ENCODE data around the gene DDR1.

DDR1 gene

DNA sequence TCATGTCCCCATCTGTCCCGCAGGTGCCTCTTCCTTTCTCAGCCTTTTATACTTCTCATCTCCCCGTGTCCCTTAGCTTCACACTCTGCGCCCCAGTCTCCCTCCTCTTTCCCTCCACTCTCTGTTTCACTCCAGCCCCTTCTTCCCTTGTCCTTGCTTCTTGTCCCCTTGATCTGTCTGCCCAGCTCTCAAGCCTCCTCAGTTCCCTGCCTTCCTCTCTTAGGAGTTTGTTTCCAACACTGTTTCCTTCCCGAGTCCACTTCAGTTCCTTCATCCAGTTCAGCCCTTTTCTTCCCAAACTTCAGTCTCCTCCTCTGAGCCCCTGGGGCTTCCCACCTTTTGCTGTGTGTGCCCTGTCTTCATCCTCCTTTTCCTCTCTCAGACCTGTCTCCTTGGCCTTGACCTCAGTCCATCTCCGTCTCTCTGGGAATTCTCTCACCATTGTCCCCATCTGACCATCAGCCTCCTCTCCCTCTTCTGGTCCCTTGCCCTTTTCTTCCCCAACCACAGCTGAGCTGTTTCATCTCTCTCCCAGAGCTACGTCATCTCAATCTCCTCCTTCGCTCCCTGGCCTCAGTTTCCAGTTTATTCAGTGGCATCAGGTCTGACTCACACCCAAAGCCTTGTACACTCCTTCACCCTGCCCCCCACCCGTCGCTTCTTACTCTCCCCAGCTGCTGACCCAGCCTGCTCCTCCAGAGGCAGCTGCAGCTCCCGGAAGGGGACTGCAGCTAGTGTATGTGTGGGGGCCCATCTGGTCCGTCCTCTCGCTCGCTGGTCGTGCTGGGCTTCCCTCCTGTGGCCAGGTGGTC, 2.7 kb upstream of the DDR1 start:
- DNase-seq = no peak

DNA sequence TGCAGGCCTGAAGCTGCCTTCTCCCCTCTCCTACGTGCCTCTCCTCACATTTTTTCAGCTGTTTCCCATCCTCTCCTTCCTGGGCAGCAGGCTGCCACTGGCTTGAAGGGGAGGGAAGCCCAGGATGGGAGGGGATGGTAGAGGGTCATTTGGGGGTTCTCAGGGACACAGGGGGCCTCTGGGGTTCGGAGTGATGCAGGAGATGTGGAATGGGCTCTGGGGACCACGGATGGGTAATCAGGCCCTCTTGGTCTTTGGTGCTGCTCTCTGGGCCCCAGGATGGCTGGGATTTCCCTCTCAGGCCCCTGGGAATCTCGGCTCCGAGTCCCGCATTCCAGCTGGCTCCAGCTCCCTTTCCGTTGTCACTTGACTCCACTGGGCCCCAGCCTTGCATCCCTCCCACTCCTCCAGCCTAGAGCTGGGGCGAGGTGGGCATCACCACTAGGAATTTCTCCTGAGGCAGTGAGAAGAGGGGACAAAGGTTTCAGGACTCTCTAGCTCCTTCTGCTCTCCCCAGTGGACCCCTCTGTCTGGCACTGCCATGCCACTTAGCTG, 2.0 kb upstream of the DDR1 start:
- no peak for DNase-seq

DNA sequence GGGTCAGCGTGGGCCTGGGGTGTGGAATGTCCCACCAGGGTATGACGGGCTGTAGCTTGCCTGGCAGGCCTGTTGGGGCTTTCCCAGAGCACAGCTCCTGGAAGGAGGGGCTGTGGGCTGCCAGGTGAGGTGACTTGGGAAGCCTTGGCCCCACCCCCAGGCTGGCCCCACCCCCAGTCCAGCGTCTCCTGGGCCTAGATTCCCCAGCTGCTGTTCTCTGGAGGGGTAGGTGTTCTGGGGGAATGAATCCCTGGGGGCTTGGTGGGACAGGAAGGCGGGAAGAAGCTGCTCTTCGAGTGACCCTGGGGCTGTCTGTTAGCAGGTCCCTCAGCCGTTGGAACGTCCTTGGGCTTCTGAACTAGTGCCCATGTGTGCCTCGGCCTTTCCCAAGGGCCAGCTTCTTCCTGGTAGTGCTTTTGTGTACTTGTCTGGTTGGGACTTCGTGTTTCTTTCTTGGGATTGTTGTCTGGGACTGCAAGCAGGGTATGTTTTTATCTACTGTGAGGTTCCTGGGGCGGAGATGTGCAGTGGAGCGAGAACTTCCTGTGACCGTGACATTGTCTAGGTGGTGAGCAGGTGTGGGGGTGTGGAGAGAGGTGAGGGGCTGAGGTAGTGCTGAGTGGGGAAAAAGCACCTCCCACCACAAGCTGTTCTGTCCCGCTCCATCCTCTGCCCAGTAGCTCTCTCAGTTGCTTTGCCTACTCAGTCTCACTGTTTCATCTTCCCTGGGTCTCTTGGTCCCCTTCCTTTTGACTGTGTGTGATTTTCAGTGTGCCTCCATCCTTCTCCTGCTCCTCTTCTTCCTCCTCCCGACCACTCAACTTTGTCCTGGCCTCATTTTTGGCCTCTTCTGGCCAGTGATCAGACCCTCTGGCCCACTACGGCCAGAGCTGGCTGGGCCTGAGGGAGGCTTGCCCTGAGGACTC, 1.3 kb upstream of the DDR1 start:
- no peak for DNase-seq

- peak; percentile 13 to 25 for DNase-seq
Observed at GRCh38 chr6:30884521-30885480, 482 bp downstream of the DDR1 start.

DNA sequence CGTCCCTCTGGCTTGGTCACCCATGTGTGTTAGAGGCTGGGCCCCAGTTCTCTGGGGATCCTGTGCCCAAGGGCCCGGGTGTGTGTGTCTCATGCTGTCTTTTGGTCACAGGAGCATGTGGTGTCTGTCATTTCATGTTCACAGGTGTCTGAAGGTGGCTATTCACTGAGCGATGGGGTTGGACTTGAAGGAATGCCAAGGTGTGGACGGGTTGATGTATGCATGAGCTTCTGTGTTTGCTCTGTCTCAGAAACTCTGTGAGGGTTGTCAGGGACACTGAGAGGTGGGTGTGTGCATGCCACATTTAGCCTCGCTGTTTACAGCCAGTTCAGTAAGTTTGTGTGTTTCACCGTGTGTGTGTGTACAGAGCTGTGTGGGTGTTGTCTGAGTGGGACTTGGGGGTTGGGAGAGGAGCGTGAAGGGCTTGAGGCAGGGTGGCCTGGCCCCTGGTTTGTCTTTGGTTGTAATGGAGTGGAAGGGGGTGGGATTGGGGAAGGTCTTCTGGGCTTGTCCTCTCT, 1.2 kb downstream of the DDR1 start:
- DNase-seq = no peak

DNA sequence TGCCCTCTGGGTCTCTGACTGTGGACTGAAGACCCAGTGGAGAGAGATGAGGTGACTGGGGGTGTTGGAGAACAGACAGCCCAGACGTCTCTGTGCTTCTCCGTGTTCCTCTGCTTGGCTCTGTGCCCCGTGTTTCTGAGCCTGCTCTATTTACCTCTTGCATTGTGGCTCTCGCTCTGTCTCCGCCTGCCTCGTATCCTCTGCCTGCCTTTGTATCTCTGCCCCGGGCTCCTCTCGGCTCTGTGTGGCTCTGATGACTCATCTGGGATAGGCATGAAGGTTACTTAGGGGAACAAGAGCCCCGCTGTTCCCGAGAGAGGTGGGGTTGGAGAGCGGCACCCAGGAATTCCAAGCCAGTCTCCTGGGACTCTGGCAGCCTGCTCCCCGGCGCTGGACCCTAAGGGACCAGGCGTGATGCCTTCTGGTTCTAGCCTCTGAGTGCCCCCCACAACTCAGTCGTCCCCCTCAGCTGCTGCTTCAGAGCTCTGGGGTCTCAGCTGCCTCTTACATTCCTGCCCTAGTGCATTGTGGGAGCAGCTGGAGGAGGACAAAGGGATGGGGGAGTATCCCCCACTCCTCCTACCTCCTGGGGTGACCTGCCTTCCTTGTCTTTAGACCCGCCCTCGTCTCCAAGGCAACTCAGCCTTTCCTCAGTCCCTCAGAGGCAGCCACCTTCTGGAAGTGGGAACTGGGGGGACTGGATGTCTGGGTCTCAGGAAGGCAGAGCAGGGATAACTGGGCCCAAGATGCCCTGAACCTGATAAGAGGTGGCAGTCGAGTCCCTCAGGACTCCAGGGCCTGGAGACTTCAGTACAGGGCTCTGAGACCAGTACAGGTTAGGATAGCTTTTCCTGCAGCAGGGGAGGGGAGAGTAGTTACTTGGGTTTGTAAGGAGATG, 1.9 kb downstream of the DDR1 start:
- DNase-seq = no peak

GRCh38 chr6:30886897-30887255, 2.6 kb downstream of the DDR1 start:
- DNase-seq = no peak

DNA sequence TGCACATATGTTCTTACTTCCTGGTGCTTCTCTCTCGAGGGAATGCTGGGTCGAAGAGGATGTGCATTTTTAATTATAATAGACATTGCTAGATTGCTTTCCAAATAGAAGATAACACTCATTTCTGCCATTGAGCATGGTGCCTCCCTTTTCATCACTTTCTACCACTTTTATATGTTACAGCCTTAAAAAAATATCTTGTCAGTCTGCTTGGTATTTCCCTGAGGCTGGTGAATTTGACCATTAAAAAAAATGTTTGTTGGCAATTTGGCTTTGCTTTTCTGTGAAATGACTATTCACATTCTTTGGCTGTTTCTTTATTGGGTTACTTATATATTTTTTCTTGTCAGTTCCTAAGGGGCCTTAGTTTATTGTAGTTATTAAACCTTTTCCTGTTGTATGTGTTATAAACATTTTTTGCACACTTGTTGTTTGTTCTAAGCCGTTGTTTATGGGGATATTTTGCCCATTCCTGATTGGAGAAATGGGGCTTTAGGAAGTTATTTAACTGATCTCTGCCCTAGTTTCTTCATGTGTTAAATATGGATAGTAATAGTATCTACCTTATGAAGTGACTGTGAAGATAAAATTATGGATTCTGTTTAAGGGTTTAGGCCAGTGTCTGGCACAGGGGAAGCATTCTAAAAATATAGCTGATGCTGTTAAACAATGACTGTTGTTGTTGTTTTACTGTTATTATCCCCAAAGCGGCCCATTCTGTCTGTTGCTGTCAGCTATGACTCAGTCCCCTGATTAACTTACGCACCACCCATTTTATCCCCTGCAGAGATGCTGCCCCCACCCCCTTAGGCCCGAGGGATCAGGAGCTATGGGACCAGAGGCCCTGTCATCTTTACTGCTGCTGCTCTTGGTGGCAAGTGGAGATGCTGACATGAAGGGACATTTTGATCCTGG, 3.8 kb downstream of the DDR1 start:
- DNase-seq = no peak

DNA sequence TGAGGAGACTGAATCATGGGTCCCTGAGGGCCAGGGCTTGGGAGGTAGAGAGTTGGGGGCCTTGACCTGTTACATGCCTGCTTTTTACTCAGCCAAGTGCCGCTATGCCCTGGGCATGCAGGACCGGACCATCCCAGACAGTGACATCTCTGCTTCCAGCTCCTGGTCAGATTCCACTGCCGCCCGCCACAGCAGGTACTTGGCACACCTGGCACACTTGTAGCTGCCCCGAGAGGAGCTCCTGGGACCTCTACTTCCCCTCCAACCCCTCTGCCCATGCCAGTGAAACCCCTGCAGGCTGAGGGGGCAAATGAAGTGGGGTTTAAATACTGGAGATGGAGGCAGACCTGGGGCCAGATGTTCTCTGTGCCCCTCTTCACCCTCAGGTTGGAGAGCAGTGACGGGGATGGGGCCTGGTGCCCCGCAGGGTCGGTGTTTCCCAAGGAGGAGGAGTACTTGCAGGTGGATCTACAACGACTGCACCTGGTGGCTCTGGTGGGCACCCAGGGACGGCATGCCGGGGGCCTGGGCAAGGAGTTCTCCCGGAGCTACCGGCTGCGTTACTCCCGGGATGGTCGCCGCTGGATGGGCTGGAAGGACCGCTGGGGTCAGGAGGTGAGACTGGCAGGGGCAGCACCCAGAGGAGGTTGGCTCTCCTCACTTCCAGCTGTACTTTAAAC, 4.6 kb downstream of the DDR1 start:
- DNase-seq = no peak

DNA sequence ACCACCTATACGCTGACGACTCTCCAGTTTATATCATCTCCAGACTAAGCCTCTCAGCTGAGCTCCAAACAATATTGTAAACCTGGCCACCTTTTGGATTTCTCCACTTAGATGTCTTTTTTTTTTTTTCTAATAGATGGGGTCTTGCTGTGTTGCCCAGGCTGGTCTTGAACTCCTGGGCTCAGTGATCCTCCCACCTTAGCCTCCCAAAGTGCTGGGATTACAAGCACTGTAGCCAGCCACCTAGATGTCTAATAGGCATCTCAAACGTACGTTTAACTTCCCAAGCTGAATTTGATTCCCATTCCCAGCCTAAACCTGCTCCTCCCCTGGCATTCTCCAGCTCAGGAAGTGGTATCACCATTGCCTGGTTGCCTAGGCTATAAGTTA, 5.2 kb downstream of the DDR1 start:
- DNase-seq = no peak

DNA sequence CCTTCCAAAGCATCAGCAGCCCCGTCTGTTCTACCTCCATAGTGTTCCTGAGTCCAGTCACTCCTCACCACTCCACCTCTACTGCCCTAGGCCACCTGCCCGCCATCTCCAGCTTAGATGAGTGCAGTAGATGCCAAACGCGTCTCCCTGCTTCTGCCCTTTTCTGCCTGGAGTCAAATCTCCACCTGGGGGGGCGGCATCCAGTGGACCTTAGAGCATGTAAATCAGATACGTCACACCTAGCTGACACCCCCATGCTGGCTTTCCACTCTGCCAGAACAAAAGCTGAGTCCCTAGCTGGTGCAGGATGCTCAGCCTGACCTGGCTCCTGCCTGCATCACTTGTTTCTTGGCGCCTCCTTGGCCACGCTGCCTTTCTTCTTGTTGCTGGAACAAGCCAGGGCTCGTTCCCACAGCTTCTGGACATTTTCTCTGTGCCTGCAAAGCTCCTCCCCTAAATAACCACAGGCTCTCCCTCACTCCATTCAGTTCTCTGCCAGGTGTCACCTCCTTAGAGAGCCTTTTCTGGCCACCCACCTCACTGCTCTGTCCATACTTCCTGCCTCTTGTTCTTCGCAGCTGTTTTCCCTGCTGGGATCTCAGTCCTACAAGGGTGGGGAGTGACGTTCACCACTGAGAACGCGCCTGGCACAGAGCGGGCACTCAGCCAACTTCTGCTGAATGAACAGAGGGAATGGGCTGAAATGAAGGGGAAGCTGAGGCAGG, 5.8 kb downstream of the DDR1 start:
- no peak for DNase-seq

DNA sequence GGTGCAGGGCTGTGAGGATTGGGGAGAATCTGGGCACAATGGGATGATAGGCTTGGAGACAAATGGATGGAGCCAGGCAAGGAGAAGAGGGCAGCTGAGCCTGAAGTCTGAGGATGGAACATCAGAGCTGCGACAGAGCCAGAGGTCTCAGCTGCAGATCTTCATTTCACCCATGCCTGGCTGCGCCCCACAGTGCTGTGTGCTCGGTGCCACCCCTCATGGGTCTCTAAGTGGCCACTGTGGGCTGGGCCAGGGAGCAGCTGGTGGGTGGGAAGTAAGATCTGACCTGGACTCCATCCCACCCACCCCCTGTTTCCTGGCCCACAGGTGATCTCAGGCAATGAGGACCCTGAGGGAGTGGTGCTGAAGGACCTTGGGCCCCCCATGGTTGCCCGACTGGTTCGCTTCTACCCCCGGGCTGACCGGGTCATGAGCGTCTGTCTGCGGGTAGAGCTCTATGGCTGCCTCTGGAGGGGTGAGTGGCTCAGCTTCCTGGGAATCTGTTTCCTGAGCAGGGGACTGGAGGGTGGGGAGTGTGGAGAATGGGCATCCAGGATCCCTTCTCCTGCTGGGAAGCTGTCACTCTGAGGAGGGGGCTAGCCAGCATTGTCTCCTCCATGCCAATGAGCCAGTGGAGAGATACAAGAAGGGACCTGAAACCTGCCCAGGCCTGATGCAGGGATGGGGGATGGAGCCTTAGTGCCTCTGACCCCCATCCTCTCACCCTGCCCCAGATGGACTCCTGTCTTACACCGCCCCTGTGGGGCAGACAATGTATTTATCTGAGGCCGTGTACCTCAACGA, 6.5 kb downstream of the DDR1 start:
- no peak for DNase-seq

GRCh38 chr6:30891450-30891723, 7.1 kb downstream of the DDR1 start:
- no peak for DNase-seq

DNA sequence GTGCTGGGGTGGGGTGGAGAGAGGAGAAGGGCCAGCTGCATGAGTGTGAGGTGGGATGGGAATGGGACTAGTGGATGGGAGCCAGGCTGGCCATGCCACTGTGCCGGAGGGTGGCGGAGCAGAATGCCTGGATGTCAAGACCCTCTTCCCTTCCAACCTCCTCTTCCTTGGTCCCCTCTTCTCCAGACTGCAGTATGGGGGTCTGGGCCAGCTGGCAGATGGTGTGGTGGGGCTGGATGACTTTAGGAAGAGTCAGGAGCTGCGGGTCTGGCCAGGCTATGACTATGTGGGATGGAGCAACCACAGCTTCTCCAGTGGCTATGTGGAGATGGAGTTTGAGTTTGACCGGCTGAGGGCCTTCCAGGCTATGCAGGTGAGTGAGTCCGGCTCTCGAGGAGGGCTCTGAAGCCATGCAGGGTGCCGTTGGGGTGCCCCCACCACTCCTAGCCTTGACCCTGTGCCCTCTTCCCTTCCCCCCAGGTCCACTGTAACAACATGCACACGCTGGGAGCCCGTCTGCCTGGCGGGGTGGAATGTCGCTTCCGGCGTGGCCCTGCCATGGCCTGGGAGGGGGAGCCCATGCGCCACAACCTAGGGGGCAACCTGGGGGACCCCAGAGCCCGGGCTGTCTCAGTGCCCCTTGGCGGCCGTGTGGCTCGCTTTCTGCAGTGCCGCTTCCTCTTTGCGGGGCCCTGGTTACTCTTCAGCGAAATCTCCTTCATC, 7.7 kb downstream of the DDR1 start:
- no peak for DNase-seq

DNA sequence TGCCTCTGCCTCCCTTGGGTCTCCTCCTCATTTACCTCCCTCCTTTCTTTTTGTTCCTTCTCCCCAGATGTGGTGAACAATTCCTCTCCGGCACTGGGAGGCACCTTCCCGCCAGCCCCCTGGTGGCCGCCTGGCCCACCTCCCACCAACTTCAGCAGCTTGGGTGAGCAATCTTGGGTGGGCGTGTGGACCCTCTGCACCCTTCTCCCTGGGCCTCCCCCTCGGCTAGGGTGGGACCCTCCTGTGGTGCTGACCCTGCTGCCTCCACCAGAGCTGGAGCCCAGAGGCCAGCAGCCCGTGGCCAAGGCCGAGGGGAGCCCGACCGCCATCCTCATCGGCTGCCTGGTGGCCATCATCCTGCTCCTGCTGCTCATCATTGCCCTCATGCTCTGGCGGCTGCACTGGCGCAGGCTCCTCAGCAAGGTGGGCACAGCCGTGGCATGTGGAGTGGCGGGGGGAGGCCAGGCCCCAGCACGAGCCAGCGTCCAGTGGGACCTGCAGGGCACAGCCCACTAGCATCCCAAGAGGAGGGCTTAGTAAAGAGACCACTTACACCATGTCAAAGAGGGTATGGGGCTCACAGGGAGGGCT, 8.8 kb downstream of the DDR1 start:
- DNase-seq = no peak

DNA sequence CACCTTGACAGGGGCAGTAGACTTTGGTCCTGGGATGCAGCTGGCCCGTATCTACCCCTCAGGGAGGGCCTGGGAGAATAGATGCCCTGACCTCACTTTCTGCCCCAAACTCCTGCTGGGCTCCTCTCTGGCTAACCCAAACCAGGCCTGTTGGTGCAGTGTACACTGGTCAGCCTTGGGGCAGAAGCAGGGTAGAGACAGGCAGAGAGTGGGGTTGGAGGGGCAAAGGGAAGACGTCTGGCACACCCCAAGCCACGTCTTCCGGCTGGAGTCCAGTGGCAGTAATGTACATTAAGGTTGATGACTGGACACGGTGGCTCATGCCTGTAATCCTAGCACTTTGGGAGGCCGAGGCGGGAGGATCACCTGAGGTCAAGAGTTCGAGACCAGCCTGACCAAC, 9.3 kb downstream of the DDR1 start:
- DNase-seq = no peak

GRCh38 chr6:30894381-30894780, 10.1 kb downstream of the DDR1 start:
- DNase-seq = no peak

All from inflammatory macrophage treated with lipopolysaccharide for 1 hour (primary cell).